Stimulated activated CD8-positive, alpha-beta memory T cell treated with anti-CD3 and anti-CD28 coated beads, Interleukin-12 subunit alpha, Interleukin-12 subunit beta, amount 100 ng/mL, for 1 hour (primary cell): ENCODE results near the gene ABI3.

ENCODE experiments used
- DNase-seq: peaks from one replicate; pipeline ENCODE4 v3.0.0-alpha.2; 2020; ENCODE audit warnings: low read depth

ABI3 gene

DNA sequence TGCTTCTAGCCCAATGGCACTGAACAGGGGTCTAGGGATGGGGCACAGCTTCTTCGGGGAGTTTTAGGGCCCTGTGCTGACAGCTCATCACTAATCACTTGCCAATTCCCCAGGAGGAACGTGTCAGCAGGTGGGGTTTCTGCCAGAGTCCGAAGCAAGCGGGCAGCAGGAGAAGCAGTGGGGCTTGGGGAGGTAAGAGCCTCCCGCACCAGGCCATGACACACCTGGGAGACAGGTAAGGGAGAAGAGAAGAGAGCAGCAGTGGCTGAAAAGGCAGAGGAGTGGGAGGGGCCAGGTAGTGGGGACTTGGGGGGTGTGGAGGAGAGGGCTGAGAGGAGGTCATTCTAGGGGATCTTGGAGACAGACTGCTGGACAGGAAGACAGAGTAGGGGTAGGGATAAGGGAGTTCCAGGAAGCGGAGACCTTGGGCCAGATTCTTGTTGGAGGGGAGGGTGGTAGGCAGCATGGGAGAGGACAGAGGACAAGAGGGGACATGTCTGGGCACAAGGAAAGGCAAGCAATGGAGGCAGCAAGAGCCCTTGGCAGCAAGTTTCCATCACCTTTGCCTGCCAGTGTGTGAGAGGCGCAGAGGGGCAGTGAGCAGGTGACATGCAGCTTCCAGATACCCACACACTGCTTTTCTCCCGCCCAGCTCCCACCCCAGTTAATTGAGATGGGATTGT lies 15.2 kb downstream of the ABI3 start:
- DNase-seq = no peak

DNA sequence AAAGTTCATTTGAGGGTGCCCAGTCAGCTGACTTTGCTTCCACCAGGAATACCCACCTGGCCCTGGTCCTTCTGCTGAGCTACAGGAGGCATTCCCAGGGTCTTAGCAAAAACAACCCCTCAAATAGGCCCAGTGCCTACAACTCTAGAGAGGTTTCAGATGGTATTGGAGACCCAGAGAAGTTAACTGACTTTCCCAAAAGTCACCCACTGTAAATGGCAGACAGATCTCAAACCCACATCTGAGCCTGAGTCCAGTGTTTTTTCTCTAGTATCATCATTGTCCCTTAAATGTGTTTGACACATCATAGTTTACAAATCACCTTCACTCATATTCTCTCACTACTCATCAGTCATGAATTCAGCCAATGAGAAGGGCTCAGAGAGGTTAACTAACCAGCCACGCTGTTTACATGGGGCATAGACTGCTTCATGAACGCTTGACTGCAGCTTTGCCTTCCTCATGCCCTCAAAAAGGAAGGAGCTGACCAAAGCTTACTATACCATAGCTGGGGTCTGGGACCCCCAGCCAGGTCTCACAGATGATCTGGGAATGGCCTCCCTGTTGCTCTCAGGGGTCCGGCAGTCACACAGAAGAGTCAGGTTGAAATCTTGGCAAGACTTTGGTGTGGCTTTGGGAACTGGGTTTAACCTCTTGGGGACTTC lies 16.4 kb downstream of the ABI3 start:
- DNase-seq = no peak

DNA sequence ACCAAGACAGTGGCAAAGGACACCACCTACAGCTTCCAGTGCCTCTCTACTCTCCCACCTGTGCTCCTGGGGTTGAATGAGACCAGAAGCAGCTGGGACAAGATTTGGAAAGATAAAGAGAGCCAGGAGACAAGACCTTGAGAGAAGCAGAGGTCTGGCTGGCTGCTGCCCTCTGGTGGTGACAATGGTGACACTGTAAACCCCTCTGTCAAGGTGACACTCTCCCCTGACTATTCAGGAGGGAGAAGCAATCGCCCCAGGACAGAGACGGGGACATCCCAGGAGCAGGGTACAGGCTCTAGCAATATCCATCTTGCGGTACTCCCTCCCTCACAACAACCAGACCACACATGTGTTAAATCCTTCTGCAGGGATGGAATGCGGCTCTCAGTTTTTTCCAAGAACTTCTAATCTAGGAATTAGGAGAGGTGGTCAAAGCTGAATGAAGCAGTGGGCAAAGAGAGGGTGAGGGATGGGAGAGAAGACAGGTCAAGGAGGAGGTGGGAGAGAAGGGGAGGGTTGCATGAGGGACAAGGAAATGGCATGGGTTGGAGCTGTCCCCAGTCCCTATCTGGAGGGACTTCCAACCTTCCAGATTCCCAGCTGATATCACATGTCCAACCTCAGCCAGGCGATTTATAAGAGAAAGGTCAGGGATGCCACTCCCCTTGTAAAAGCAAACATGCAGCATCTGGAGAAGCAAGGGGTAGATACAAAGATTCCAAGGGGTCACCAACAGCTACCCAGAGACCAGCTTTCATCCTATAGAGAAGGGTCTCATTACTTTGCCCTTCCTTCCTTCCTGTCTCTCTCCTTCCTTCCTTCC lies 17.1 kb downstream of the ABI3 start:
- peak; percentile 67 for DNase-seq

DNA sequence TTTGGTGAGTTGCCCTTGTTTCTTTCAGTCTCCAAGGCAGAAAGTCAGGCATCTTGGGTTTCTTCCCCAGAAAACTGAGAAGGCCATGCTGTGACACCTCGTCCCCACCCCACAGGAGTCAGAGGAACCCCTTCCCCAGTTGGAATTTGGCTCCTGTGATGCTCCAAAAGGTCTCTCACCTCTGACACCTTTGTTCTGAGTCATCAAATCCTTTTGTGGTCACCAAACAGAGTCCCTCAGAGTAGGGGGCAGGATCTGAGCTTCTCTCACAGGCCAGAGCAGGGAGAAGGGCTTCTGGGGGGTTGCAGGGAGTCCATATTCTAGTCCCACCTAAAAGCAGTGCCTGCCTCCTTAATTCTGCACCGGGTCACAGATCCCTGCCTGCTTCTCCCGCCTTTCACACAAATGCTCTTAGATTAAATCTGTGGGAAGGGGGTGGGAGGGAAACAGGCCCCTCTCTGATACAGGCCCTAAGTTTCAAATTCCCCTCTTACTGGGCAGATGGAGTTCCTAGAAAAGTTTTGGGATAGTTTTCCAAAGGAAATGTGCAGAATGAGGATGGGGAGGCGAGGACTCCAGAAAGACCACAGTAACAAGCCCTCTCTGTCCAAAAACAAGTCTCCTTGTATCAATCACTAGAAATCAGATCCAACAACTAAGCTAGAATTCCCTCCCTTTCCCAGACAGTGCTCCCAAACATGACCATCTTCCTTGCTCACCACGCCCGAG lies 18.7 kb downstream of the ABI3 start:
- DNase-seq = no peak

DNA sequence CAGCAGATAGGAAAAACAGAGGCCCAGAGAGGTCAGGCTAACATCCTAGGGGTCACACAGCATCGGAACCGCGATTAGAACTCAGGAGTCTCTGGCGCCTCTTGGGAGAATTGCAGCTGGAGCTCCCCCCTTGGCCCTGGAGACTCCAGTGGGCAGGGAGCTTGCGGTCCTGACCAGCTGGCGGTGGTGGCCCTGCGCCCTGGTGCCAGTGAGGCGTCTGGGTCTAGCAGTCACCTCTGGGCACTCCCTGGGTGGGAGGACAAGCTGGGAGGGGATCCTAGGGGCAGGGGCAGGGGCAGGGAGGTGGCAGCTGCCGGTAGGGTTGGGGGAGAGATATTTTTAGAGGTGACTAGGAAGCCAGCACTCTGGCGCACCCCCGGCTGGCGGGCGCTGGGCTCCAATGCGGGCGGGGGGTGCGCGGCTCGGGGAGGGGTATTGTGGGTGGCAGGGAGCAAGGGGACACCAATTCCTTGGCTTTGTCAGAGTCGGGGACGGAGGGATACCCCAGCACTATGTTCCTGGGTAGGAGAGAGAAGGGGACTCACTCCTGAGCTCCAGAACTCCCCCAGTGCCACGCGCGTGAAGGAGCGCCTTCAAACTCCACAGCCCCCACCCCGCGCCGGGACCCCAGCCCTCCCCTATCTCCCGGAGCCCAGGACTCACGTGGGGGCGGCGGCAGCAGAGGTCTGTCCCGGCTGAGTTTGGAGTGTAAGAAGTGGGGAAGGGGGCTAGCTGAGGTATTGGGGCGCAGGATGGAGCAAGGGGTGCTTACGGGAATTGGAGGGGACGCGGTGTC lies 19.5 kb downstream of the ABI3 start:
- no peak for DNase-seq

DNA sequence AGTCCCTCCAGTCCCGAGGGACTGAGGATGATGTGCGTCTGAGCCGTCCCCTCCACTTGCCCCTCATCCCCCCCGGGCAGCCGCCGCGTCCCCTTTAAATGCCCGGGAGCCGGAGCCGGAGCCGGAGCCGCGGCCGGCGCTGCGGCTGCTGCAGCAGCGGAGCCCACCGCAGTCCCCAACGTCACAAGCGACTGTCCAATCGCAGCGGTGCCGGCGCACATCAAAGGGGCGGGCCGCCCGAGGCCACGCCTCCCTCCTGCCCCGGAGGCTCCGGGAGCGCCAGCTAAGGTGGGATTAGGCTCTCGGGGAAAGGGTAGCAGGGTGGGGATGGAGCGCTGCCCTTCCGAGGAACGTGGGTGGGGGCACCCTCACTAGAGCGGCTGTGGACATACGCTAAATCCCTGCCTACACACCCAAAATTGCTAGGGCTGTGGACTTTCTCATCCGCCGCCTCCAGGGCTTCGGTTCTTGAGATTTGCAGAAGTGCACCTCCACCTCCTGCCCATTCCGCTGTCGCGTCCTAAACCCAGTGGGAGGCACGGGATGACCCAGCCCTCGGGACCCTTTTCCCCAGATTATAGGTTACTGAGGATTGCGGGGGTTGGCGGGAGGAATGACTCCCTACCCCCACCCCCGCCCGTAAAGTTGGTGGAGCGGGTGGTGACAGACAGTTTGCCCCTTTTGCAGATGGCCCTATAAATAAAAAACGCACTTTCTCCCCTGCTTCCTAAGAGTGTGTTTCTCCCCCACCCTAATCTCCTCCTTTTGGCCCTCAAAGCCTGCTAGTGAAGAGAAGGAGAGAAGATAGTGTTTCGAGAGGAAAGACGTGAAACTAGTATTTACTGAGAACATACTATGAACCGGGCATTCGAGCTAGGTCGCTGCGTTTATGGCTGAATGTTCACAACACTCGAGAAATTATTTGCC lies 20.4 kb downstream of the ABI3 start, which contains the start of gene PHOSPHO1:
Gene PHOSPHO1, minus strand, starts transcription at position 152 of the 927 bp plus-strand sequence. CDS start 4,096 bp downstream, outside the sequence.
- DNase-seq = peak; percentile 75

DNA sequence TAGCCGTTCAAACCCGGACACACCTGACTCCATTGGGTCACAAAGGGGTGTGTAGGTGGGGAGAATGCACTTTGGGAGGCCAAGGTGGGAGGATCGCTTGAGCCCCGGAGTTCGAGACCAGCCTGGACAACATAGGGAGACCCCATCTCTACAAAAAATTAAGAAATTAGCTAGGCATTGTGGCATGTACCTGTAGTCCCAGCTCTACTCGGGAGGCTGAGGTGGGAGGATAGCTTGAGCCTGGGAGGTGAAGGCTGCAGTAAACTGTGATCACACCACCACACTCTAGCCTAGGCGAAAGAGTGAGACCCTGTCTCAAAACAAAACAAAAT lies 21.0 kb downstream of the ABI3 start:
- DNase-seq = no peak

DNA sequence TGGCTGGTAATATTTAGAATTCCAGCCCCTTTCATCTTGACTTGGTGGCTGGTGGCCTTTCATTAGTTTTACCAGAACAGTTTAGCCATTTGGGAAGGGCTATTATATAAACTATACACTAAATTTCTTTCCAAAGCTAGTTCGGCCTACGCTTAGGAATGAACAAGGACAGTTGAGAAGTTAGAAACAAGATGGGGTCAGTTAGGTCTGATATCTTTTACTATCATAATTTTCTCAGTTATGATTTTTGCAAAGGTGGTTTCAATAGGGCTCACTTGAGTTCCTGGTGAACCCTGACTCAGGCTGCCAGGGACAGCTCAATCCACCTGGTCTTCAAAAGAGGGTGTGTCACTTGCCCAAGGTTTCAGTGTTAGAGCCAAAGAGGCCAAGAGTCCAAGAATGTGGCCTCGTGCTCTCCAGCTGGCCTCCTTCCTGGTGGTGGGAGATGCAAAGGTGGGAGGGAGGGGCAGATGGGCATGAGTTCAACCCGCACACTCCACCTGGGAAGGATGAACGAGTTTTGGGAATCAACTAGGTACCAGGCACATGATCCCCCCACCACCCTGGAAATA lies 24.1 kb downstream of the ABI3 start:
- no peak for DNase-seq

DNA sequence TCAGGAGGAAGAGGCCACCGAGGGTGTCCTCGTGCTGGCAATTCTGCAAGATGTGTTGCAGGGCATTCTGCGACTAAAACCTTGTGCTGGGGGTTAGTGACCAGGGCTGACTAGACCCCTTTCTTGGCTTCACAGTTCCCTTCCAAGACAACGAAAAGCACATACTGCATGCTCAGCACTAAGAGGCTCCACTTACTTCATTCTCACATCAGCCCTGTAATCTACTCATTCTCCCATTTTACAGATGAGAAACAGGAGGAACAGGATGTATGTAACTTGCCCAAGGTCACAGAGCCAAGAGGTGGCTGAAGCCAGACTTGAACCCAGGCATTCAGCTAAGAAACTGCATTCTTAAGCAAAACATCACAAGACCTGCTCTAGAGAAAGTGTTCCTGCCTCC lies 25.4 kb downstream of the ABI3 start:
- DNase-seq = no peak

DNA sequence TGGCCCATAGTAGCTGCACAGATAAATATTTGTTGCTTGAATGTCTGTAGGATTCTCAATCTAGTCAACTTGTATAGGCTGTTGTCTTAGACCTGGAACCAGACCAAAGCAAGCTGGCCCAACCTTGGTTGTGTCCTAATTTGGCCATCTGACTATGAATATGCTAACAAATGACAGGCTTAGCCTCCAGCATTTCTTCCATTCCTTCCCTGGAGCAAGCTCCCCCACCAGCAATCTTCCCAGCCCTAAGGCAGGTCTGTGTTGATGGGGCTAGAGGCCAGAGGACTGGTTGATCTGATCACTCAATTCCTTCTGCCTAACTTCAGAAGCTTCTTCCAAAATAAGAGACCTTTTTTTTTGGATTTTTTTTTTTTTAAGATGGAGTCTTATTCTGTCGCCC lies 29.5 kb downstream of the ABI3 start:
- no peak for DNase-seq

DNA sequence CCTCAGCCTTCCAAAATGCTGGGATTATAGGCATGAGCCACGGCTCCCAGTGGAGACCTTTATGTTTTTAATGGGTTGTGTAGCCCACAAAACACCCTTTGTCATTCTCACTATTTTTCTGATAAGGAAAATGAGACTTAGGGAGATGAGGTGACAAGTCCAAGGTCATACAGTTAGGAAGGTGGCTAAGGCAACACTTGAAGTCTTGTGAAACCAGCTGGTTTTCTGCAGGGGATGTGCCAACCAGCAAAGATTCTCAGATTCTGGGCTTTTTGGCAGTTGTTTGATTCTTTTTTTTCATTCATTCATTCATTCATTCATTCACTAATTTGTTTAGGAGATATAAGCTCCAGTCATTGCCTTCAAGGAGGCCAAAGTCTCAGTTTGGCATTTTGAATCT lies 30.1 kb downstream of the ABI3 start:
- DNase-seq = no peak

DNA sequence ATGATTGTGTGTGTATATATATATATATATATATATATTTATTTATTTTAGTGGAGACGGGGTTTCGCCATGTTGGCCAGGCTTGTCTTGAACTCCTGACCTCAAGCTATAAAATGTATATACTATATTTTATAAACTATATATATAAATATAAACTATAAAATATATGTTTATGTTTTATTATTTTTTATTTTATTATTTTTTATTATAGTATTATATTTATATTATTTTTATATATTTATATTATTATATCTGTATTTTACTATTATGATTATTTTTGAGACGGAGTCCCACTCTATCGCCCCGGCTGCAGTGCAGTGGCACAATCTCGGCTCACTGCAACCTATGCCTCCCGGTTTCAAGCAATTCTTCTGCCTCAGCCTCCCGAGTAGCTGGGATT lies 30.5 kb downstream of the ABI3 start:
- DNase-seq = no peak

DNA sequence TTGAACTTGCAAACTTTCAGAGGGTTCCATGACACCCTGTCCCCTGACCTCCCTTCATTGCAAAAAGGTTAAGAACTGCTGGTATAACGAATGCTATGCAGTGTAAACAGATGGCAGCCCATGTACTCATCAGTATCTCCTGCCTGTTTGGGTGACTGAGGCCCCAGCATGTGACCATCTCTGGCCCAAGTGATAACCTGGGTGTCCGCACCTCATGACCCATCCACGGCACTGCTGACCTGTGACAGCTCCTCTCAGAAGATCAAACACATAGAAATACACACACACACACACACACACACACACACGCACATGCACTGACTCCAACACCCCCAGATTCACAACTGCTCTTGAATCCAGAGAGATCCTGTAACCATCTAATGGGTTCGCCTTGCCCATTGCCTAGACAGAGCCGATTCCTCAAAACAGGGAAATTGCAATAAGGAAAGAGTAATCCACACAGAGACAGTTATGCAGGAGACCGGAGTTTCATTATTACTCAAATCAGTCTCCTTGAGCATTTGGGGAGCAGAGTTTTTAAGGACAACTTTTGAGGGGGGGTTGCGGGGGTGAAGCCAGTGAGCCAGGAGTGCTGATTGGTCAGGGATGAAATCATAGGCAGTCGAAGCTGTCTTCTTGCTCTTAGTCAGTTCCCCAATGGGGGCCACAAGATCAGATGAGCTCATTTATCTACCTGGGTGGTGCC lies 31.3 kb downstream of the ABI3 start:
- no peak for DNase-seq

DNA sequence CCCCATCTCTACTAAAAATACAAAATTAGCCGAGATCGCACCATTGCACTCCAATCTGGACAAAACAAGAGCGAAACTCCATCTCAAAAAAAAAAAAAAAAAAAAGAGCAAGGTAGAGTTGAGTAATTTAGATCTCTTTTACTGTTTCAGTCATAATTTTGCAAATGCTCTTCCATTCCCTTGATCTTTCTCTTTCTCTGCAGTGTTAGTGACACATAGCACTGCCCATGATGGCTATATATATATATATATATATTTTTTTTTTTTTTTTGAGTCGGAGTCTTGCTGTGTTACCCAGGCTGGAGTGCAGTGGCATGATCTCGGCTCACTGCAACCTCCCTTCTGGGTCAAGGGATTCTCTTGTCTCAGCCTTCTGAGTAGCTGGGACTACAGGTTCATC lies 32.3 kb downstream of the ABI3 start:
- no peak for DNase-seq

DNA sequence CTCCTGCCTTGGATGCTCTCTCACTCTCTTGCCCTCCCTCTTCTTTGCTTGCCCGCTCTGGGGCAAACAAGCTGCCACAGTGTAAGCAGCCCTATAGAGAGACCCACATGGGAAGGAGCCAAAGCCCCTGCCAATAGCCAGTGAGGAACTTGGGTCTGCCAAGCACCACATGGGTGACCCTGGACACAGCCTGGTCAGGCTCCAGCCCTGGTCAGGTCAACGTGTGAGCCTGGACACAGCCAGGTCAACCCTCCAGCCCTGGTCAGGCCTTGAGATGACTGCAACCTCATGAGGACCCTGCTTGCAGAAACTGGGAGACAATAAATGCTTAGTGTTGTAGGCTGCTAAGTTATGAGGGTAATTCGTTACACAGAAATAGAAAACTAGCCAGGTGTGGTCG lies 34.3 kb downstream of the ABI3 start:
- DNase-seq = no peak

DNA sequence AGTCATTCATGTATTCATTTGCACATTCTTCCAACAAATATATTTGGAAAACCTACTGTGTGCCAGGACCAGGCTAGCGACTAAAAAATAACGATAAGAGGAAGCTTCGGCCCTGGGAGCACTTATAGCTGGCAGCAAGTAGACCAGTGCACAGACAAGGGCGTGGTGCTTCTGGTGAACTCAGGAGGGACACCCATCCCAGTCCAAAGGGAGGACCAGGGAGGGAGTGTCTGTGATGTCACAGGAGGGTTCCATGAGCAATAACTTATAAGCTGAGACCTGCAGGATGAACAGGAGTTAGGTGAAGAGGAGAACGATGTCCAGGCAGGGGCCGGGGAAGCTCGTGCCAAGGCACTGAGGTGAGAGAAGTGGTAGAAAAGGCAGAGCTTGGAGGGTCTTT lies 37.4 kb downstream of the ABI3 start:
- DNase-seq = no peak

DNA sequence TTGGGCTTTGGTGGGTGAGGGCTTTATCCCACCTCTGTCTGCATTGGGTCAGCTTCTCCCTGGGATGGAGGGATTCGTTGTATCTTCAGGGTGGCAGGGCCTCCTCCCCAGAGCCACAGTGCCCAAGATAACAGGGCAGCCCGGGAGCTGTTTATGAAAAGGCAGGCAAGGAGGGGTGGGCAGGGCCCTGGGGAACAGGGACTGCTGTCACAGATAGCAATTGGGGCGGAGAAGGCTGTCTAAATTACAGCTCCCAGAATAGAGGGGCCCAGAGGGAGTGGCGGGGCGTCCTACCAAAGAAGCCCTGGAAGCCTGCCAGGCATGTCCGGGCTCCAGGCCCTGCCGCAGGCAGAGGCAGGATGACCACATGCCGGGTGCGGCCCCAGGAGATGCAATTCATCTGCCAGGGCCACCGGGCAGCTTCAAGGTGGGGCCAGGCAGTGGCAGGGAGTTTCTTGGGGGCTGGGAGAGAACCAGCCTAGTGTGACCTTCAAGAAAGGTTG lies 38.8 kb downstream of the ABI3 start:
- no peak for DNase-seq

DNA sequence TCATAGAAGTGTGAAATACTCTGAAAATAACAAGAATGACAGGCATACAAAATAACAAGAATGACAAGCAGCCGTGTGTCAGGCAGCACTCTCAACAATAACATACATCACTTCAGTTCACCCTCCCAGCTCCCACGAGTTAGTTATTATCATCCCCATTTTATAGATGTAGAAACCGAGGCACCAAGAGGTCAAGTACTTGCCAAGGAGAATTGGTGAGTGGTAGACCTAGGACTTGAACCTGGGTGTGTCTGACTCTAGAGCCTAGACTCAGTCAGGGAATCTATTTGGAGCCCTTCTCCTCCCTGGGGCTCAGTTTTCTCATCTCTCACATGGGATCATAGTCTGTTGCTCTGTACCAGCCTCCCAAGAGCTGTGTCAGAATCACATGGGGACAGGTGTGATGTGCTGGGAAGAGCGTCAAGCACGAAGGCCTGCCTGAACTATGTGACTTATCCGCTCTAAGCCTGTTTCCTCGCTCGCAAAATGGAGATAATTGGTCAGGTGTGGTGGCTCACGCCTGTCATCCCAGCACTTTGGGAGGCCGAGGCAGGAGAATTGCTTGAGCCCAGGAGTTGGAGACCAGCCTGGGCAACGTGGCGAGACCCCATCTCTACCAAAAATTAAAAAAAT lies 39.5 kb downstream of the ABI3 start:
- no peak for DNase-seq

DNA sequence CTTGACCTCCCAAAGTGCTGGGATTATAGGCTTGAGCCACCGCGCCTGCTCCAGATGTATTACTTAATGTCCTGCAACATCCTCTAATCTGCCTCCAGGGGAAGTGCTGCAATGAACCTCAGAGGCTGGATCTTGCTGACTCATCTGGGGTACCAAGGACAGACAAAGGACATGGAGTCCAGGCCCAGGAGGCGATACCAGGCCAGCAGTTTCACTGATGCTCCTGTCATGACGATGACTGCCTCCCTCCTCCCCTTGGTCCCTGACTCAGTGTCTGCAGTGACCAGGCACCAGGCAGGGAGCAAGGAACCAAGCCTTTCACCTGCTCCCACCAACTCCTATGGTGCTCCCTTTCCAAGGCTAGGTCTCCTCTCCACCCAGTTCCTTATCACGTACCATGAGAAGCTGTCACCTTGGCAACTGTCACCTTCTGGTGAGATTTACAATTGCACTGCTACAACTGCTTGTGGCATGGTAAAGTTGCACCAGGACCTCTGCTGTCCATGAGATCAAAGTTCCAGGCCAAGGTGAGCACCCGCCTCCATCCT lies 41.7 kb downstream of the ABI3 start:
- DNase-seq = no peak
